SKM-1 treated with dmso at 0.1 percent for 144 hours (cell line): ENCODE measurements around the gene LALBA.
"Not testable (repeated sequence)": the region's sequence is repeated elsewhere in the genome, so short reads cannot be mapped to it uniquely, and the experiment has no call there.

ENCODE experiments used
- DNase-seq: peaks from one replicate; lab custom pipeline; 2025; ENCODE audit not compliant: unreplicated experiment; lab: John Stamatoyannopoulos, UW

LALBA gene

DNA sequence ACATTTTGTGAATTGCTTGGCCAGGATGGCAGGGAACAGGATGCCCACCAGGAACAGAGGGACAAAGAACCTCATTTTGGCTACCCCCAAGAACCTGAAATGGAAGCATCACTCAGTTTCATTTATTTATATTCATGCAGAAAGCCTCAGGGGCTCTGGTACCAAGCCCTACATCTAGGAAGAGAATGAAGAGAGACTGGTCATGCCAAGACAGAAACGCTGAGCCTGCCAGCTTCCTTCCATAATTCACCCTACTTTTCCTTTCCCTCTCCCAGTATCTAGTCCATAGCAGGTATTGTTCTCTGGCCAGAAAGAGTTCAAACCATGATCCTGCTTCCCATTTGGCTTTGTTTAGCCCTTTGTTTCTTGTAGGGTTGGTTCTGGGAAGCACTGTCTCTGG is at the start of gene LALBA:
Gene LALBA (minus strand): TSS at position 101 of the 400 bp plus-strand sequence. CDS start 26 bp downstream, at position 75.
- DNase-seq, result no peak

DNA sequence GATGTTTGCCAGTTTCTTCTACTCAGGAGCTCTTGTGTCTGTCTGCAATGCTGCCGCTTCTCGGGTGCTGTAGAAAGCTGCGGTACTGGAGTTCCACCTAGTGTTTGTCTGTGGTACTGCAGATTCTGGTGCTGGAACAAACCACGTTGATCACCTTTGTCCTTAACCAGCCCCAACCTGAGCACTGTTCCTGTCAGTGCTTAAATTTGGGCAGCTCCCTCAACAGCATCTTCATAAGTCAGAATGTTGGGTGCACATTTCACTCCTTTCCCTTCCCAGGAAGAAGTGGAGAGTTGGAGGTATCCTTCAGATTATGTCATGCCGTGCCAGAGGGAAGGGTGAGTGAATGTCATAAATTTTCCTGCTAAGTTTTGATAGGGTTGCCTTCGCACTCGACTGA is 48.7 kb upstream of the LALBA start:
- peak; percentile 12 for DNase-seq

DNA sequence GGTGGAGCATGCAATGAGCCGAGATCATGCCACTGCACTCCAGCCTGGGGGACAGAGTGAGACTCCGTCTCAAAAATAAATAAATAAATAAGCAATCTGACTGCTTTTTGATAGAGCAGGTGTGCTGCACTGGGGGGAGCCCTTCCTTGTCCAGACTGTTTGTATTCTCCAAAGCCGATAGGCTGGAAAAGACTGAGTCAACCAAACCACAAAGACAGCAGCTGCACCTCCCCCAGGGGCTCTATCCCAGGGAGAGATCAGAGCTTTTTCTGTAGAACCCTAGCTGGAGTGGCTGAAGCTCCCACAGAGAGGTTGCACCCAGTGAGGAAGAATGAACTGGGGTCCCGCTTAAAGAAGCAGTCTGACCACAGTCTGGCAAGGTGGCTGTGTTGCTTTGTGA is 45.8 kb upstream of the LALBA start:
- no peak for DNase-seq

DNA sequence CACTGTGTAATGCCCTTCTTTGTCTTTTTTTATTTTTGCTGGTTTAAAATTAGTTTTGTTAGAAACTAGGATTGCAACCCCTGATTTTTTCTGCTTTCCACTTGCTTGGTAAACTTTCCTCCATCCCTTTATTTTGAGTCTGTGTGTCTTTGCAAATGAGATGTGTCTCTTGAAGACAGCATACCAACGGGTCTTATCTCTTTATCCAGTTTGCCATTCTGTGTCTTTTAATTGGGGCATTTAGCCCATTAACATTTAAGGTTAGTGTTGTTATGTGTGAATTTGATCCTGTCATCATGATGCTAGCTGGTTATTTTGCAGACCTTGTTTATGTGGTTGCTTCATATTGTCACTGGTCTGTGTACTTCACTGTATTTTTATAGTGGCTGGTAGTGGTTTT is 43.5 kb upstream of the LALBA start:
- DNase-seq, result no peak

DNA sequence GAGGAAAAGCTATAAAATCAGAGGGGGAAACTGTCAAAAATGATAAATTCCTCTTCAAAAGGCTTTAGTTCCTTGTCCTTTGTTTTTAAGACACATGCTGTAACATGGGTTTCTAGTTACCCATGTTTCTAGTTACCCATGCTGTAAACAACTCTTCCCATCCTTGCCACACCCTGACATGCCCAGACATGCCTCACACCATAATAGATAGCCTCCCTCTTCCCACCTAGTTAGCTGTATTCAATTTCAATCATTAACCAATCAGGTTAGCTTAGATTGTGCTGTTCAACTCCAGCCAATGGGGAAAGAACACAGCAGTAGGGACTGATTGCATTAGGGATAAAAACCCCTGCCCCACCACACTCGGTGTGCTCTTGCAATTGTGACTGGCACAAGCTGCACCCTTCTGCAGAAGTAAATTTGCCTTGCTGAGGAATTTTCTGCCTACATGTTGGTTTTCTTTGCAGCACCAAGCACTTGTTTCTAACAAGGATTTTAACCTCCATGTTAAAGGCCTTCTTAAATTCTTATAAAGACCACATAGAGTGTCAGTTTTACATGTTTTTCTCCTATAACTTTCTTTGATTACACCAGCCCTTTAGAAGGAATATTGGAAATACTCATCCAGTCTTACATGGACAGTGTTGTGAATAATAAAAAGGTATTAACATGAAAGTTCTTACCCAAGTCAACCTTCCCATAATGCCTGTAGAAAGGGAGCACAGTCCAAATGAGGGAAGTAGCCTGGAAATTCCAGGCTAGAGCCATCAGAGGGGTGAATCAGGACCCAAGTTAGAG is 32.5 kb upstream of the LALBA start:
- no peak for DNase-seq

DNA sequence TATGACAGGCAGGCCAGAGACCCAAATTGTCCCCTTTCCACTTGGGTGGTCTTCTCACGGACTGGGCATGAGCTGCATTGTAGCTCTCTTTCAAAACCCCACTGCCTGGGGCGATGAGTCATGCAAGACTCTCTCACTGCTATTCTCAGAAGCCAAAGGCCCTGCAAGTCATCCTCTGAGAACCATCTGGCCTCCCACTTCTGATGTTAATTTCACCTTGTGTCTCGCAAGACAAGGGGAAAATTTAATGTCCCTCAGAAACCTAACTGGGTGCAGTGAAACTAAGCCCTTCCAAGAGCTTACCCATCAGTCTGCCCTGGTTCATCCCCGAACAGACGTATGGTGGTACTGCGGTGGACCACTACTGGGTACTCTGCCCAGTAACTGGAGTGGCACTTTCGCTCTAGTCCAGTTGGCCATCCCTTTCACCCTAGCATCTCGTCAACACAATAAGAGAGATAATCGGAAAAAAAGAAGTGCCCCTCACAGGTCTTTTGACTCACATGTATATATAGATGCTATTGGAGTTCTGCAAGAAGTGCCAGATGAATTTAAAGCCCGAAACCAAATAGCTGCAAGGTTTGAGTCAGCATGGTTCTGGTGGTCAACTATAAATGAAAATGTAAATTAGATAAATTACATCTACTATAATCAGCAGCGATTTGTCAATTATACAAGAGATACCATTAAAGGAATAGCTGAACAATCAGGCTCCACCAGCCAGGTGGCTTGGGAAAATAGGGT is 31.3 kb upstream of the LALBA start:
- no peak for DNase-seq

DNA sequence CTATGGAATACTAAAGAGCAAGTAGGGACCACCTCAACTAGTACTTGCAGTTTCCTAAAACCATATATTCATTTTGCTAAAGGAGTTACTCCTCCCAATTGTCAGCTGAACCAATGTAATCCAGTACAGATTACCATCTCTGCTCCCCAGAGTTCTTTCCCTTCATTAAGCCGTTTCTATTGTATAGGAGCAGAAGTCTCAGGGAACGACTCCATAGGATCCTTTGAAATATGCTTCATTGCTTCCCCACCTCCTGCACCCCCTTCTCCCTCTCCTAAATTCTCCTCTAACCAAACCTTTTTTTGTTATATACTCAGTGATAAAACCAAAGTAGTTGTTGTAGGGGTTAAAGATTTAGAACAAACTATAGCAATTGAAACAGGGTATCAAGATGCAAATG is 30.7 kb upstream of the LALBA start:
- DNase-seq, result no peak

DNA sequence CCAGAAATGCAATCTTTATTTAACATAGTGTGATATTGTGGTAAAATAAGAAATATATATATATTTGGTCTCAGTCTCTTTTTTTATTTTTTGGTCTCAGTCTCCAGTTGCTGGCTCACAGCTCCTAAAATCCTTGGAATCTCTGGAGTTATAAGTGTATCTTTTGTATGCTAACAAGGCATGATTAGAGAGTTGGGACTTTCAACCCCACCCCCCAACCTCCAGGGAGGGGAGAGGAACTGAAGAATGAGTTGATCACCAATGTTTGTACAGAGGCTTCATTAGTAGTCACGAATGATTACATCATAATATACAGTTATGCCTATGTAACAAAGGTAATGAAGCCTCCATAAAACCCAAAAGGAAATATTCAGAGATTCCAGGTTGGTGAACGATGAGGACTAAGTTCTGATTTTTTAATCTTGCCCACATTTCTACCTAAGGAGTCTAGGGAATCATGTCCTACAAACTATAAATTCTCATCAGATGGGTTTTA is 22.8 kb upstream of the LALBA start:
- DNase-seq, result no peak

DNA sequence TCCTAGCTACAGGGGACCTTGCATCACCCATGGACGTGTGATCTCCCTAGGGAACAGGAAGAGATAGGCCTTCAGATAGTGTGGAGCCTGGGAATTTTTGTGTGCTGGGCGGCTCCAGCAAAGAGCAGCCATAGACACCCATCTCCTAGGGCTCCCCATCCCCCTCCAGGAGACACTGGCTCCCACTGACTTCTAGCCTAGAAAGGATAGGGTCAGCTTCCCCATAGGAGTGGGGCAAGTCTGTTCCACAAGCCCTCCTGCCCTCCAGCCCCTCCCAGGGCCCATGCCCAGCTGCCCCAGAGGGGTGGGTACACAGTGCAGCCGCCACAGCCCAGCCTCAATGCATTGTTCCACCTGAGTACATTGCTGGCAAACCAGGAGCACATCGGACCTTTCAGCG is 16.5 kb upstream of the LALBA start:
- DNase-seq, result no peak

DNA sequence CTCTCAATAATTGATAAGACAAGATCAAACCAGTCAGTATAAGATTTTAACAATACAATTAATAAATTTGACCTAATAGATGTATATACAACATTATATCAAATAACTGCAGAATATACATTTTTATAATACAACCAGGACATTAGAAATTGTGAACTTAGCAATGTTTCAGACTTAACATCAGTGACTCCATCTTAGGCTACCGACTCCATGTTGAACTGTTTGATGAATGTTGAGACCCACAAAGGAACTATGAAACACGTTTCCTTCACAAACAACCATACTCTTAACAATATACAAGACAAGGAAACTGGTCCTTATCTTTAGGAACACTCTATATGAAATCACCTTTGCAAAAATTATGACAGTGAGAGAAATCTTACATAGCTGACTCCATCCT is 13.9 kb upstream of the LALBA start:
- DNase-seq, result no peak

DNA sequence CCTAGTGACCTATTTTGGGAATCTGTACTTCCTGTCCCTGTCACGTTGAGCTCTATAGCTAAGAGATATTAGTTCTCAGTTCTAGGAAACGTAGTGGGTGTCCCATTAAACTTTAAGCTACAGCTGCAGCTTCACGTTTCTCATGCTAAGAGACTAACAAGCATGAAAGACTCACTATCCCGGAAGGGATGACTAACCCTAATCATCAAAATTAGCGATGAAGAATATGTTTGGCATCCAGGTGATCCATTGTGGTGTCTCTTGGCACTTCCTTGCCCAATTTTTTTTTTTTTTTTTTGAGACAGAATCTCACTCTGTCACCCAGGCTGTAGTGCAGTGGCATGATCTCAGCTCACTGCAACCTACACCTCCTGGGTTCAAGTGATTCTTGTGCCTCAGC is 11.0 kb upstream of the LALBA start:
- DNase-seq, result no peak

DNA sequence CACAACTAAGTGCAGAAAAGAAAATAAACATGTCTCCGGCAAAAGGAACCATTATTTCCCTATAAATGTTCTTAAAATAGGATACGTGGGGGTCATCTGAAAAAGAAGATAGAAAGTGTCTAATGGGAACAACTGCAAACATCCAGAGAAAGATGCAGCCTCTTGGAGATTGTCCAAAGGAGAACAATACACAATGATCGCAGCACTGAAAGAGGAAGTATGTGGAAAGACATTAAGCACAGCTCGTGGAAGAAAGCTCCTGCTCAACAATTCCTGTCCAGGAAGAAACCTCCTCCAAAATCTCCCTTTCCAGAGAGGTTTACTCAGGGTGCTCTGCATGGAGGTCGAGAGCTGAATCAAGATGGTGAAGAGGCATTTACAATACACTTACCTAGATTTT is 2.5 kb upstream of the LALBA start:
- peak; percentile 8 for DNase-seq

DNA sequence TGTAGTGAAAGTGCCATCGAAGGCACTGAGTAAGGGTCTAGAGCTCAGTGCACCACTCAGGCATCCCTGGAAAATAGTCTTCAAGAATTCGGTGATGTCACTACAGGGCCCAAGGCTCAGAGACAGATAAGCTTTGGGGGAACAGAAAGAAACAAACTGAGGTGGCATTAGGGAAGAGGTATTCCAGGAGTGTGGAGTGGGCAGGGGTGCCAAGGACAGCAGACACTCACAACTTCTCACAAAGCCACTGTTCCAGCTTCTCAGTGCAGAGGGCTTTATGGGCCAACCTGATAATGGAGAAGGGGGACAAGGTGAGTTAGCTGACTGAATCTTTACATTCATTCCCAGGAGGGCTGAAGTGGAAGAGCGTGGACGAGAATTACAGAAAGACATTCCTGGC is 2.1 kb downstream of the LALBA start:
- no peak for DNase-seq

DNA sequence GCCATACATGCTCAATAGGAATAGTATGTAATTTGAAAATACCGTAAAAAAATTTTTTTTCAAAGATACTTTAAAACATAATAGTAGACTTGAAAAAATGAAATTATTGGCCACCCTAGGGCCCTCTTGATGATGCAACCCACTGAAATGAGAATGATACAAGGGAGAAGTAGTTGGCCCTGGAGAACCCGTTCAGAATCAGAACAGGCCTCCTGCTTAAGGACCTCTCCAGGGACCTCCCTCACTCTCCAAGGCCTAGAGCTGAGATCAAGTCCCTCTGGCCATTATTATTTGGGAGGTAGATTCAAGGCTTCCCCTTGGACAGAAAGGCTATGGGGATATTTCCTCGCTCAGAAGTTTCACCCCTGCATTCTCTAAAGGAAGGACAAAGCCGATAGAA is 11.9 kb downstream of the LALBA start:
- DNase-seq, result no peak

DNA sequence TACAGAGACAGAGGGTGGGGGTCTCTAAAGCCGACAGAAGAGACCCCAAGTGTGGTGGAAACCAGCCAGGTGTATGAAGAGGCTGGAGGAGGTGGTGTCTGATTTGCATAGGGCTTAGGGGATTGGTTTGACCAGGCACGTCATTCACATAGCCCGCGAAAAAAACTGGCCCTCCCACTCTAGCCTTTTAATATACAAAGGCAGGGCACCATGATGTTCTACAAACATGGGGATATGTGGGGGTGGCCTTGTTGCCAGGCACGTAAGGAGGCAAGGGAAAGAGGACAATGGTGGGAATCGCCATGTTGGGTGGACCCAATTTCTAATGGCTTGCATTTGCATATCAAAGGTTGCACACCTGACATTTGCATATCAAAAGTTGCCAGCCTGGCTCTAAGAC is 13.2 kb downstream of the LALBA start:
- DNase-seq, result no peak

DNA sequence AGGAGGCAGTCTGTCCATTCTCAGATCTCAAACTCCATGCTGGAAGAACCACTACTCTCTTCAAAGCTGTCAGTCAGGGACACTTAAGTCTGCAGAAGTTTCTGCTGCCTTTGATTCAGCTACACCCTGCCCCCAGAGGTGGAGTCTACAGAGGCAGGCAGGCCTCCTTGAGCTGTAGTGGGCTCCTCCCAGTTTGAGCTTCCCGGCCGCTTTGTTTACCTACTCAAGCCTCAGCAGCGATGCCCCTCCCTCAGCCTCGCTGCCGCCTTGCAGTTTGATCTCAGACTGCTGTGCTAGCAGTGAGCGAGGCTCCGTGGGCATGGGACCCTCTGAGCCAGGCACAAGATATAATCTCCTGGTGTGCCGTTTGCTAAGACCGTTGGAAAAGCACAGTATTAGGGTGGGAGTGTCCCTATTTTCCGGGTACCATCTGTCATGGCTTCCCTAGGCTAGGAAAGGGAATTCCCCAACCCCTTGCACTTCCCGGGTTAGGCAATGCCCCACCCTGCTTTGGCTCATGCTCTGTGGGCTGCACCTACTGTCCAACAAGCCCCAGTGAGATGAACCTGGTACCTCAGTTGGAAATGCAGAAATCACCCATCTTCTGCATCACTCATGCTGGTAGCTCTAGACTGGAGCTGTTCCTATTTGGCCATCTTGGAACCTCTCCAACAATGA is 16.0 kb downstream of the LALBA start:
- not testable (repeated sequence) for DNase-seq

DNA sequence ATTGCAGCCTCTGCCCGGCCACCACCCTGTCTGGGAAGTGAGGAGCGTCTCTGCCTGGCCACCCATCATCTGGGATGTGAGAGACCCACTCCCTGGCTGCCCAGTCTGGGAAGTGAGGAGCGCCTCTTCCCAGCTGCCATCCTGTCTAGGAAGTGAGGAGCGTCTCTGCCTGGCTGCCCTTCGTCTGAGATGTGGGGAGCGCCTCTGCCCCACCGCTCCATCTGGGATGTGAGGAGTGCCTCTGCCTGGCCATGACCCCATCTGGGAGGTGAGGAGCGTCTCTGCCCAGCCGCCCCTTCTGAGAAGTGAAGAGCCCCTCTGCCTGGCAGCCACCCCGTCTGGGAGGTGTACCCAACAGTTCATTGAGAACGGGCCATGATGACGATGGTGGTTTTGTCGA is 18.2 kb downstream of the LALBA start:
- DNase-seq, result not testable (repeated sequence)

DNA sequence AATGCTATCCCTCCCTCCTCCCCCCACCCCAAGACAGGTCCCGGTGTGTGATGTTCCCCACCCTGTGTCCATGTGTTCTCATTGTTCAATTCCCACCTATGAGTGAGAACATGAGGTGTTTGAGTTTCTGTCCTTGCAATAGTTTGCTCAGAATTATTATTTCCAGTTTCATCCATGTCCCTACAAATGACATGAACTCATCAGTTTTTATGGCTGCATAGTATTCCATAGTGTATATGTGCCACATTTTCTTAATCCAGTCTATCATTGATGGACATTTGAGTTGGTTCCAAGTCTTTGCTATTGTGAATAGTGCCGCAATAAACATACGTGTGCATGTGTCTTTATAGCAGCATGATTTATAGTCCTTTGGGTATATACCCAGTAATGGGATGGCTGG is 22.8 kb downstream of the LALBA start:
- not testable (repeated sequence) for DNase-seq

DNA sequence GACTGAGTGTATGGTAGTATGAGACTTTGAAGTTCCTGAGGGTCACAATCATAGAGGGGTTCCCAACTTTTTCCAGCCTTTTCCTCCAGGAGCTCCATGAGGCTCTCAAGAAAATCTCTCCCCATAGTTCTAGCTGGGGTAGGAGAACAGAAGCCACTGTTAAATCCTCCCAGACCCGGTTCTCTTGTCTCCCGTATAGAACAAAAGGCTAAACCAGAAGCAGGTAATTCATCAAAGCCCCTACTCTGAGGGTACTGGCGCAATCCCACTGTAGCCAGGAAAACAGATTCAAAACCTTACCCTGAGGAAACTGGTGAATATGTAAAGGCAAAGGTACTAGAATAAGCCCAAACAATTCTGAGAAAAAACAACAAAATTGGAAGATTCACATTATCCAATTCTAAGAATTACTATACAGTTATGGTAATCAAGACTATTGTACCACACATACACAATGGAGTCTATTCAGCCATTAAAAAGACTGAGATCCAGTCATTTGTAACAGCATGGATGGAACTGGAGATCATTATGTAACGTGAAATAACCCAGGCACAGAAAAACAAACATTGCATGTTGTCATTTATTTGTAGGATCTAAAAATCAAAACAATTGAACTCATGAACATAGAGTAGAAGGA is 23.9 kb downstream of the LALBA start:
- no peak for DNase-seq

DNA sequence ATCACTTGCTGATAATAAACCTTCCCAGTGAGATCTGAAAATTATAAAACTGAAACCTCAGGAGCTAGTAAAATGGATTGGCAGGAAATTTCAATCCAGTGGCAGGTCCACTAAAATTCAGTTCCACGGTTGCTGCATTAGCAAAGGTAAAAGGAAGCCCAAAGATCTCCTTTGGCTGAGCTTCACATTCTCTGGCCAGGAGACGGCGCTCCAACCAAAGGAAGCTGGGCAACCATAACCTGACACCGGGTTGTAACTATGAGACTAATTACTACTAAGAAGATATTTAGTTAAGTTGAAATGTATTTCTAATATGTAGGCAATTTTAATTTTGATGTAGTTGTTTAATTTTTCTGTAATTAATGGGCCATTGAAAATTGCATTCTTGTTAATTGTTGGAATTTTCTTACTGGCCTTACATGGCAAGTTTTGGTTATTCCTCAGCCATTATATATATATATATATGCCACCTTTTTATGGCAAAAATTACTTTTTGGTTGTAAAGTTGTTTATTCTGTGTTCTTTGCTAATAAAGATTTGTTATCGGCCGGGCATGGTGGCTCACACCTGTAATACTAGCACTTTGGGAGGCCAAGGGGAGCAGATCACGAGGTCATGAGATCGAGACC is 27.4 kb downstream of the LALBA start:
- DNase-seq, result peak; percentile 32

DNA sequence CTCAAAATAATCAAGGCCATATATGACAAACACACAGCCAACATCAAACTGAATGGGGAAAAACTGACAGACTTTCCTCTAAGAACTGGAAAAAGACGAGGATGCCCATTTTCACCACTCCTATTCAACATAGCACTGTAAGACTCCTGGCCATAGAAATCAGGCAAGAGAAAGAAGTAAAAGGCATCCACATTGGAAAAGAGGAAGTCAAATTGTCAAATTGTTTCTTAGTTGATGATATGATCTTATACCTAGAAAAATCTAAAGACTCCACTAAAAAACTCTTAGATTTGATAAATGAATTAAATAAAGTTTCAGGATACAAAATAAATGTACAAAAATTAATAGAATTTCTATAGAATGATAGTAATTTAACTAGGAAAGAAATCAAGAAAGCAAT is 33.2 kb downstream of the LALBA start:
- DNase-seq, result no peak
